ENCODE measurements around the gene LEMD1.

DNA sequence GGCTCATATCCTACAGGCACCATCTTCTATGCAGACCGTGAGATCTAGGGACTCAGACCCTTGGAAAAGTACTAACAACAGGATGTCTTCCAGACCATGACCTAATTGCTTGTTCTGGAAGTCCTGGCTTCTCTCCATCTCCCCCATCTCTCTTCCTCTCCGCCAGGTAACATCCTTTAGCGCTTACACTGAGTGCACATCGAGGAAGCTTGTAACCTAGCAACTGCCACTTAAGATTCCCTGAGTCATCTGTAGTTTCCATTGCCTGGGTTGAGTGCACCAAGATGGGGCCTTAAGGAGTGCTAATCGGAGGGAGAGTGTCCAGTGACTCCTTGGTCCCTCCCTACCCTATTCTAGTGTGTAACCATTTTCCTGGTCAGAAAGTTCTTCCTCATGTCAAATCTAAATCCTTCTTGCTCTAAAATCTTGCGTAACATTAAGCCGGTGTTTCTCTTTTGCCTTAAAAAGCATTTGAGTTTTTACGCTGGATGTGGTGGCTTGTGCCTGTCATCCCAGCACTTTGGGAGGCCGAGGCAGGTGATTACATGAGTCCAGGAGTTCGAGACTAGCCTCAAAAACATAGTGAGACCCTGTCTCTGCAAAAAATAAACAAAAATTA lies 74.8 kb downstream of the LEMD1 start:
- TF ChIP-seq TOX (CRISPR knock-in tag; IDR thresholded peaks at IDR 0.05; ENCODE audit: borderline replicate concordance), result no peak
- TF ChIP-seq ARNTL (CRISPR knock-in tag; IDR thresholded peaks at IDR 0.05; ENCODE audit: borderline replicate concordance, low read depth), result no peak
- TF ChIP-seq ZC3H10 (CRISPR knock-in tag; IDR thresholded peaks at IDR 0.05), result no peak
- no peak for TF ChIP-seq ESRRG (CRISPR knock-in tag; IDR thresholded peaks at IDR 0.05)
- TF ChIP-seq POU6F1 (CRISPR knock-in tag; IDR thresholded peaks at IDR 0.05; ENCODE audit: borderline replicate concordance, low read depth), result no peak
- no peak for TF ChIP-seq PATZ1 (CRISPR knock-in tag; IDR thresholded peaks at IDR 0.05; ENCODE audit: borderline replicate concordance)
- no peak for TF ChIP-seq RARB (CRISPR knock-in tag; IDR thresholded peaks at IDR 0.05)
- TF ChIP-seq, protein P1, sequence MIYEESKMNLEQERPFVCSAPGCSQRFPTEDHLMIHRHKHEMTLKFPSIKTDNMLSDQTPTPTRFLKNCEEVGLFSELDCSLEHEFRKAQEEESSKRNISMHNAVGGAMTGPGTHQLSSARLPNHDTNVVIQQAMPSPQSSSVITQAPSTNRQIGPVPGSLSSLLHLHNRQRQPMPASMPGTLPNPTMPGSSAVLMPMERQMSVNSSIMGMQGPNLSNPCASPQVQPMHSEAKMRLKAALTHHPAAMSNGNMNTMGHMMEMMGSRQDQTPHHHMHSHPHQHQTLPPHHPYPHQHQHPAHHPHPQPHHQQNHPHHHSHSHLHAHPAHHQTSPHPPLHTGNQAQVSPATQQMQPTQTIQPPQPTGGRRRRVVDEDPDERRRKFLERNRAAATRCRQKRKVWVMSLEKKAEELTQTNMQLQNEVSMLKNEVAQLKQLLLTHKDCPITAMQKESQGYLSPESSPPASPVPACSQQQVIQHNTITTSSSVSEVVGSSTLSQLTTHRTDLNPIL (CRISPR knock-in tag; IDR thresholded peaks at IDR 0.05; ENCODE audit: low read depth), result no peak
- no peak for TF ChIP-seq ZFP3 (CRISPR knock-in tag; IDR thresholded peaks at IDR 0.05)

Data from SK-N-SH treated with all-trans-retinoic acid at 6 μM for 48 hours (cell line).